ENCODE data around the gene CITED1.

GRCh38 chrX:72308209-72308565, 2.5 kb upstream of the CITED1 start:
- TF ChIP-seq CTCF (IDR thresholded peaks at IDR 0.05) (no peak), POLR2A (IDR thresholded peaks at IDR 0.05) (no peak)

All from heart left ventricle (tissue), 13 donors.